ENCODE results near the gene LIPF. TPM values are rescaled to one million over a fixed set of nuclear protein-coding genes. Genes with fewer than 3 reads are reported as not detected.

The LIPF gene
- total RNA-seq, 2 experiments from 2014 or later: not detected

DNA sequence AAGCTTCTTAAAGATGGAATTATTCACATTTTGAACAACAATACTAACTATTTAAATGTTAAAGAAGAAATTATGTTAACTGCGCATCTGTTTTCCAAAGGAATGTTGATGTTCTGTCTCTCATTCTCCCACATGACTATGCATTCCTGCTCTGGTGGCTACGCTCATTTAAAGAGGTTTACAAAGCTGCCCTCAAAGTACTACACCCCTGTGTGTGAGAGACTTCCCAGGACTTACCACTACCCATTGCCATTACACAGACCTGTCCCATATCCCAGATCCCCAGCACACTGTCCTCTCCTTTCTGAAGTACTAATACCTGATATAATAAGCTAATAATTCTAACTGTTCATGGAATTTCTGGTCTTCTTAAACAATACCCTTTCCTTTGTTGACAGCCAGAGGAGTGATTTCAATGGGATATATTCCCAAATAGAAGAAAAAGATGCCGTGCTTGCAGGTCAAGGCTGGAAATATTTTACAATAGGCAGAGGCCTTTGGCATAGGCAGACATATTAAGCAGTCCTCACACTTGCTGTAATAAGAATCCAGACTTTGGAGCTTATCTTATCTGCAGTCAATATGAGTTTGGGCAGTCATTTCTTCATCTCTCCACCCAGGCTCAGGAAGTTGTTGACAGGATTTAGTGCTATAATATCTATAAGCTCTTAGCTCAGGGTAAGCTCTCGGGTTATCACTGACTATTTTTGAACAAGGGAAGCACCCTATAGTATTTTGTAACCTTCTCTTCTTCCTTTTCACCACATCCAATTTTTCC, 12.2 kb downstream of the LIPF start:
- Histone ChIP-seq H3K4me3 (ENCODE audit: low read length) (no peak overlapping the region), H3K27me3 (ENCODE audit: control insufficient read depth in 1 of 2, insufficient read depth in 2 of 2, low read length in 2 of 2) (no peaks in the 10 kb centered on the region), H3K27ac (ENCODE audit: low read depth in 1 of 2, low read length in 2 of 2) (no peak overlapping the region), H3K4me1 (ENCODE audit: insufficient read depth, low read length) (no peaks in the 10 kb centered on the region), H3K36me3 (ENCODE audit: insufficient read depth, low read length) (no peaks in the 10 kb centered on the region), H3K9me3 (ENCODE audit: control insufficient read depth in 1 of 2, insufficient read depth in 1 of 2, low read length in 2 of 2) (no peaks in the 10 kb centered on the region)
- Mint-ChIP-seq H3K27me3 (no peaks in the 10 kb centered on the region), H3K36me3 (ENCODE audit: low read depth) (no peaks in the 10 kb centered on the region), H3K4me3 (no peak overlapping the region), H3K9me3 (no peaks in the 10 kb centered on the region), H3K4me1 (ENCODE audit: low read depth) (no peaks in the 10 kb centered on the region), H3K27ac (no peak overlapping the region)
- DNase-seq (no peak), ATAC-seq (ENCODE audit: poor library complexity) (no peak)
- no peak for TF ChIP-seq CTCF (IDR thresholded peaks at IDR 0.05)
- POLR2A ChIA-PET: no interaction called here
- CTCF ChIA-PET: interaction anchor here (0.8 kb wide), 1 partner anchor 134 kb away, joined by 3 read pairs; no protein-coding TSS in a partner anchor
- intact Hi-C loops (cut with DNase I, micrococcal nuclease): no loop called here

DNA sequence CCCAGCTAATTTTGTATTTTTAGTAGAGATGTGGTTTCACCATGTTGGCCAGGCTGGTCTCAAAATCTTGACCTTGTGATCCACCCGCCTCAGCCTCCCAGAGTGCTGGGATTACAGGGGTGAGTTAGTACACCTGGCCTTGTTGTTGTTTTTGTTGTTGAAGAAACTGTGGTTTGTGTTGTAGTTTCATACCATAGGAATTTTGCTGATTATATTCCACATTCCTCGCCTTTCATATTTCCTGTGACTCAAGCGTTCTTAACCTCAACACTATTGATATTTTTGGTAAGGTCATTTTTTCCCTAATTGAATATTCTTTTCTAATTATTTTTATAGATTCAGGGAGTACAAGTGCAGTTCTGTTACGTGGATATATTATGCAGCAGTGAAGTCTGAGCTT, 16.7 kb downstream of the LIPF start:
- ChIA-PET CTCF (no interaction called here), POLR2A (no interaction called here)
- Histone ChIP-seq H3K27ac (ENCODE audit: low read depth in 1 of 2, low read length in 2 of 2) (no peak overlapping the region), H3K4me1 (ENCODE audit: insufficient read depth, low read length) (no peaks in the 10 kb centered on the region), H3K27me3 (ENCODE audit: control insufficient read depth in 1 of 2, insufficient read depth in 2 of 2, low read length in 2 of 2) (no peaks in the 10 kb centered on the region), H3K36me3 (ENCODE audit: insufficient read depth, low read length) (no peaks in the 10 kb centered on the region), H3K4me3 (ENCODE audit: low read length) (no peak overlapping the region), H3K9me3 (ENCODE audit: control insufficient read depth in 1 of 2, insufficient read depth in 1 of 2, low read length in 2 of 2) (no peaks in the 10 kb centered on the region)
- H3K9me3 Mint-ChIP-seq: no peaks in the 10 kb centered on the region
- intact Hi-C loops (cut with DNase I, micrococcal nuclease): no loop called here
- peaks cover 4% of the 10 kb centered on the region for H3K27me3 Mint-ChIP-seq
- ATAC-seq (ENCODE audit: poor library complexity) (no peak), DNase-seq (no peak)
- no peak for TF ChIP-seq CTCF (IDR thresholded peaks at IDR 0.05)
- H3K27ac Mint-ChIP-seq: no peak overlapping the region
- no peaks in the 10 kb centered on the region for H3K36me3 Mint-ChIP-seq (ENCODE audit: low read depth)
- H3K4me1 Mint-ChIP-seq (ENCODE audit: low read depth): no peaks in the 10 kb centered on the region
- no peak overlapping the region for H3K4me3 Mint-ChIP-seq

GRCh38 chr10:88682491-88682890, 18.2 kb downstream of the LIPF start:
- Histone ChIP-seq H3K4me1 (ENCODE audit: insufficient read depth, low read length) (no peaks in the 10 kb centered on the region), H3K27ac (ENCODE audit: low read depth in 1 of 2, low read length in 2 of 2) (no peak overlapping the region), H3K9me3 (ENCODE audit: control insufficient read depth in 1 of 2, insufficient read depth in 1 of 2, low read length in 2 of 2) (no peaks in the 10 kb centered on the region), H3K36me3 (ENCODE audit: insufficient read depth, low read length) (no peaks in the 10 kb centered on the region), H3K27me3 (ENCODE audit: control insufficient read depth in 1 of 2, insufficient read depth in 2 of 2, low read length in 2 of 2) (no peaks in the 10 kb centered on the region), H3K4me3 (ENCODE audit: low read length) (no peak overlapping the region)
- Mint-ChIP-seq H3K27me3 (peaks cover 4% of the 10 kb centered on the region), H3K4me1 (ENCODE audit: low read depth) (no peaks in the 10 kb centered on the region), H3K36me3 (ENCODE audit: low read depth) (no peaks in the 10 kb centered on the region), H3K4me3 (no peak overlapping the region), H3K9me3 (no peaks in the 10 kb centered on the region), H3K27ac (no peak overlapping the region)
- intact Hi-C loops (cut with DNase I, micrococcal nuclease): no loop called here
- POLR2A ChIA-PET: no interaction called here
- DNase-seq (no peak), ATAC-seq (ENCODE audit: poor library complexity) (no peak)
- CTCF ChIA-PET: interaction anchor here (0.6 kb wide), 1 partner anchor 128 kb away, joined by 3 read pairs; no protein-coding TSS in a partner anchor
- no peak for TF ChIP-seq CTCF (IDR thresholded peaks at IDR 0.05)
